Measurements from ENCODE around the gene DNAJC1.
"Not testable (repeated sequence)": the region's sequence is repeated elsewhere in the genome, so short reads cannot be mapped to it uniquely, and the experiment has no call there.

Gene DNAJC1

GRCh38 chr10:21820952-21821351 lies 182.6 kb downstream of the DNAJC1 start:
- H3K4me1 ChIP-seq (ENCODE audit: control insufficient read depth, insufficient read depth, low read length): no peaks in the 10 kb centered on the region
- H3K4me3 ChIP-seq (ENCODE audit: low read depth, low read length): no peak overlapping the region
- H3K27ac ChIP-seq (ENCODE audit: extremely low read depth, low read depth, low read length): no peak overlapping the region
- POLR2A ChIA-PET: no interaction called here
- no peaks in the 10 kb centered on the region for H3K9me3 ChIP-seq (ENCODE audit: control insufficient read depth, insufficient read depth, low read depth, low read length)
- CTCF ChIA-PET: no interaction called here
- H3K36me3 ChIP-seq (ENCODE audit: control insufficient read depth in 2 of 2, insufficient read depth in 1 of 2, low read length in 2 of 2): no peaks in the 10 kb centered on the region
- TF ChIP-seq ZNF791 (tag by site-specific recombination; IDR thresholded peaks at IDR 0.05) (no peak), ZNF660 (tag by site-specific recombination; IDR thresholded peaks at IDR 0.05) (no peak)

GRCh38 chr10:21818416-21818815 lies 185.1 kb downstream of the DNAJC1 start:
- H3K36me3 ChIP-seq (ENCODE audit: control insufficient read depth in 2 of 2, insufficient read depth in 1 of 2, low read length in 2 of 2); H3K27ac ChIP-seq (ENCODE audit: extremely low read depth, low read depth, low read length); POLR2A ChIA-PET; H3K4me1 ChIP-seq (ENCODE audit: control insufficient read depth, insufficient read depth, low read length); H3K4me3 ChIP-seq (ENCODE audit: low read depth, low read length); H3K9me3 ChIP-seq (ENCODE audit: control insufficient read depth, insufficient read depth, low read depth, low read length): not testable (repeated sequence)
- CTCF ChIA-PET: interaction anchor here (0.8 kb wide), 1 partner anchor 164 kb away, joined by 6 read pairs; no protein-coding TSS in a partner anchor

DNA sequence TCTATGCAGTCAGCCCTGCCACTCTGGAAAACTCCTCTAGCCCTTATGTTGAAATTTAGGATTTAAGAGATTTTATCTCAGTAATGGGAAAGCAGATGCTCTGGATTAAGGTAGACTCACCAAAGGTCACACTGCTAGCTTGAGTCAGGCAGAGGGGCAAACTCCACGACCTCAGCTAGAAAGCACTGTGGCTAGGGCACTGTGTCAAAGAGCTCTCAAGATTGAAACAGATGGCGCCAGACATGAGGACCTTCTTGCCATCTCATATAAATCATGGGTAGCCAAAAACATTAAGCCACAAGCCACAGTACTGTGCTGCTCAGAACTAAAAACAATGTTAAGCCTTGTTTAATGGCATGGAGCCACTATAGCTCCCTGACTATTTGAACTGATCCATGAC lies 188.7 kb downstream of the DNAJC1 start:
- Histone ChIP-seq H3K9me3 (ENCODE audit: control insufficient read depth, insufficient read depth, low read depth, low read length) (no peaks in the 10 kb centered on the region), H3K27ac (ENCODE audit: extremely low read depth, low read depth, low read length) (no peak overlapping the region), H3K4me3 (ENCODE audit: low read depth, low read length) (no peak overlapping the region), H3K4me1 (ENCODE audit: control insufficient read depth, insufficient read depth, low read length) (no peaks in the 10 kb centered on the region), H3K36me3 (ENCODE audit: control insufficient read depth in 2 of 2, insufficient read depth in 1 of 2, low read length in 2 of 2) (no peaks in the 10 kb centered on the region)
- POLR2A ChIA-PET: no interaction called here
- CTCF ChIA-PET: interaction anchor here (0.6 kb wide), 1 partner anchor 419 kb away, joined by 3 read pairs; no protein-coding TSS in a partner anchor
- TF ChIP-seq, protein P1, sequence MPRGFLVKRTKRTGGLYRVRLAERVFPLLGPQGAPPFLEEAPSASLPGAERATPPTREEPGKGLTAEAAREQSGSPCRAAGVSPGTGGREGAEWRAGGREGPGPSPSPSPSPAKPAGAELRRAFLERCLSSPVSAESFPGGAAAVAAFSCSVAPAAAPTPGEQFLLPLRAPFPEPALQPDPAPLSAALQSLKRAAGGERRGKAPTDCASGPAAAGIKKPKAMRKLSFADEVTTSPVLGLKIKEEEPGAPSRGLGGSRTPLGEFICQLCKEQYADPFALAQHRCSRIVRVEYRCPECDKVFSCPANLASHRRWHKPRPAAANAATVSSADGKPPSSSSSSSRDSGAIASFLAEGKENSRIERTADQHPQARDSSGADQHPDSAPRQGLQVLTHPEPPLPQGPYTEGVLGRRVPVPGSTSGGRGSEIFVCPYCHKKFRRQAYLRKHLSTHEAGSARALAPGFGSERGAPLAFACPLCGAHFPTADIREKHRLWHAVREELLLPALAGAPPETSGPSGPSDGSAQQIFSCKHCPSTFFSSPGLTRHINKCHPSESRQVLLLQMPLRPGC (tag by site-specific recombination; IDR thresholded peaks at IDR 0.05): no peak
- no peak for TF ChIP-seq ZBTB26 (tag by site-specific recombination; optimal IDR thresholded peaks at IDR 0.05)
- TF ChIP-seq ZNF157 (tag by site-specific recombination; IDR thresholded peaks at IDR 0.05): no peak
- no peak for TF ChIP-seq ZNF654 (tag by site-specific recombination; IDR thresholded peaks at IDR 0.05; ENCODE audit: low read depth)
- no peak for TF ChIP-seq SP7 (tag by site-specific recombination; IDR thresholded peaks at IDR 0.05)
- no peak for TF ChIP-seq ZNF792 (tag by site-specific recombination; IDR thresholded peaks at IDR 0.05)
- TF ChIP-seq ZNF394 (tag by site-specific recombination; IDR thresholded peaks at IDR 0.05; ENCODE audit: borderline replicate concordance): no peak
- TF ChIP-seq GLIS2 (tag by site-specific recombination; IDR thresholded peaks at IDR 0.05): no peak
- no peak for TF ChIP-seq ZNF830 (tag by site-specific recombination; IDR thresholded peaks at IDR 0.05; ENCODE audit: low read depth)
- no peak for TF ChIP-seq ZNF133 (tag by site-specific recombination; IDR thresholded peaks at IDR 0.05)
- no peak for TF ChIP-seq ZBTB49 (tag by site-specific recombination; IDR thresholded peaks at IDR 0.05; ENCODE audit: low read depth)
- TF ChIP-seq SCRT2 (tag by site-specific recombination; IDR thresholded peaks at IDR 0.05): no peak
- no peak for TF ChIP-seq ZBTB8A (tag by site-specific recombination; IDR thresholded peaks at IDR 0.05)
- TF ChIP-seq ZNF112 (tag by site-specific recombination; IDR thresholded peaks at IDR 0.05): no peak
- no peak for TF ChIP-seq ZFP37 (tag by site-specific recombination; IDR thresholded peaks at IDR 0.05)
- no peak for TF ChIP-seq AEBP2 (tag by site-specific recombination; IDR thresholded peaks at IDR 0.05; ENCODE audit: borderline replicate concordance)
- no peak for TF ChIP-seq ZNF664 (tag by site-specific recombination; IDR thresholded peaks at IDR 0.05)
- no peak for TF ChIP-seq ZNF341 (tag by site-specific recombination; IDR thresholded peaks at IDR 0.05; ENCODE audit: low read depth)
